ENCODE measurements around the gene MUSTN1.
A peak's percentile ranks its signal among the peaks of the same experiment; 100 is the strongest.

MUSTN1 gene

GRCh38 chr3:52830535-52831258, 4.1 kb downstream of the MUSTN1 start, which contains the start of gene ITIH4:
ITIH4 (minus strand) TSS chr3:52830672; CDS start chr3:52830642, 30 bp downstream.
- TF ChIP-seq CTCF (IDR thresholded peaks at IDR 0.05; ENCODE audit: low read length, missing control alignments) = no peak
- no peak for DNase-seq (ENCODE audit: low read depth)

GRCh38 chr3:52829906-52830463, 4.8 kb downstream of the MUSTN1 start:
- H3K4me3 ChIP-seq (replicated peaks; ENCODE audit: low read depth, low read length) = no peak overlapping the region
- DNase-seq (ENCODE audit: low read depth) = no peak
- no peak for TF ChIP-seq CTCF (IDR thresholded peaks at IDR 0.05; ENCODE audit: low read length, missing control alignments)

More at GRCh38 chr3:52830535-52831258, 4.1 kb downstream of the MUSTN1 start, which contains the start of gene ITIH4:
- H3K4me3 ChIP-seq (replicated peaks; ENCODE audit: low read depth, low read length) = no peak within 1 kb of the TSS

GRCh38 chr3:52829482-52829881, 5.3 kb downstream of the MUSTN1 start:
- TF ChIP-seq CTCF (IDR thresholded peaks at IDR 0.05; ENCODE audit: low read length, missing control alignments) = no peak
- H3K4me3 ChIP-seq (replicated peaks; ENCODE audit: low read depth, low read length) = no peak overlapping the region
- DNase-seq (ENCODE audit: low read depth) = no peak

GRCh38 chr3:52827866-52828376, 6.9 kb downstream of the MUSTN1 start:
- no peak for DNase-seq (ENCODE audit: low read depth)

GRCh38 chr3:52827441-52827840, 7.4 kb downstream of the MUSTN1 start:
- no peak overlapping the region for H3K4me3 ChIP-seq (replicated peaks; ENCODE audit: low read depth, low read length)
- no peak for TF ChIP-seq CTCF (IDR thresholded peaks at IDR 0.05; ENCODE audit: low read length, missing control alignments)
- peak; percentile 24 for DNase-seq (ENCODE audit: low read depth)

More at GRCh38 chr3:52827866-52828376, 6.9 kb downstream of the MUSTN1 start:
- TF ChIP-seq CTCF (IDR thresholded peaks at IDR 0.05; ENCODE audit: low read length, missing control alignments) = no peak
- no peak overlapping the region for H3K4me3 ChIP-seq (replicated peaks; ENCODE audit: low read depth, low read length)

- H3K4me3 ChIP-seq (replicated peaks; ENCODE audit: low read depth, low read length) = no peak overlapping the region
- no peak for DNase-seq (ENCODE audit: low read depth)
- TF ChIP-seq CTCF (IDR thresholded peaks at IDR 0.05; ENCODE audit: low read length, missing control alignments) = no peak
Observed at GRCh38 chr3:52824037-52824436, 10.8 kb downstream of the MUSTN1 start.
